HPDE6-E6E7 (cell line): Measurements from ENCODE around the gene RNASE1.
"Not testable (repeated sequence)": the region's sequence is repeated elsewhere in the genome, so short reads cannot be mapped to it uniquely, and the experiment has no call there.

ENCODE experiments used
- DNase-seq: peaks from one replicate; pipeline ENCODE4 v3.0.0; 2011; ENCODE audit warnings: missing footprints; ENCODE audit errors: extremely low spot score

The RNASE1 gene

GRCh38 chr14:20772650-20773049 lies 30.0 kb downstream of the RNASE1 start:
- no peak for DNase-seq

GRCh38 chr14:20769421-20769820 lies 33.2 kb downstream of the RNASE1 start:
- DNase-seq, result no peak

GRCh38 chr14:20768593-20768892 lies 34.1 kb downstream of the RNASE1 start:
- DNase-seq, result no peak

- DNase-seq, result peak; percentile 16
Measured at GRCh38 chr14:20760950-20761349, 41.7 kb downstream of the RNASE1 start.

- not testable (repeated sequence) for DNase-seq
Measured at GRCh38 chr14:20759465-20759864, 43.2 kb downstream of the RNASE1 start.

GRCh38 chr14:20757965-20758364 lies 44.7 kb downstream of the RNASE1 start:
- no peak for DNase-seq

- DNase-seq, result no peak
Measured at GRCh38 chr14:20755037-20755436, 47.6 kb downstream of the RNASE1 start.

GRCh38 chr14:20754308-20754707 lies 48.3 kb downstream of the RNASE1 start:
- no peak for DNase-seq

GRCh38 chr14:20751963-20752562 lies 50.6 kb downstream of the RNASE1 start:
- no peak for DNase-seq
